Posterior cingulate gyrus (tissue), 11 donors: ENCODE results near the gene VPS8.

ENCODE experiments used
- DNase-seq, 10 donors: peaks; one replicate each; pipeline versions ENCODE4 v3.0.0 to v3.0.0-alpha.2; 2020 to 2021; ENCODE audit warnings: mixed read lengths in 3 of 10
- intact Hi-C: fragments of 100-400 bp; cut with DNase I; formaldehyde crosslinking; loops from one replicate; pipeline ENCODE4 v1.15.1; 2023

Gene VPS8

GRCh38 chr3:184783319-184783718, 28.6 kb upstream of the VPS8 start:
- intact Hi-C loops = no loop called here
- peak in 1 of 10 donors; percentile 22 for DNase-seq

GRCh38 chr3:184784731-184785500, 27.1 kb upstream of the VPS8 start:
- DNase-seq = no peak
- intact Hi-C loops = no loop called here

- intact Hi-C loops = no loop called here
- peak in 2 of 10 donors; percentile 28 to 35 for DNase-seq
These were observed 26.1 kb upstream of the VPS8 start for GRCh38 chr3:184785890-184786279.

- intact Hi-C loops = no loop called here
- DNase-seq = peak in 7 of 10 donors; percentile 18 to 89 (median 33)
These were observed 25.6 kb upstream of the VPS8 start for GRCh38 chr3:184786280-184786941.

- DNase-seq = no peak
- intact Hi-C loops = no loop called here
These were observed 23.2 kb upstream of the VPS8 start for GRCh38 chr3:184788751-184789150.

GRCh38 chr3:184789314-184789998, 22.5 kb upstream of the VPS8 start:
- intact Hi-C loops = no loop called here
- peak in 1 of 10 donors; percentile 83 for DNase-seq

- intact Hi-C loops = no loop called here
- DNase-seq = no peak
These were observed 20.8 kb upstream of the VPS8 start for GRCh38 chr3:184791171-184791570.

- no peak for DNase-seq
- intact Hi-C loops = no loop called here
These were observed 16.3 kb upstream of the VPS8 start for GRCh38 chr3:184795522-184796190.

GRCh38 chr3:184796551-184796950, 15.4 kb upstream of the VPS8 start:
- DNase-seq = no peak
- intact Hi-C loops = no loop called here

GRCh38 chr3:184796954-184797353, 15.0 kb upstream of the VPS8 start:
- intact Hi-C loops = no loop called here
- no peak for DNase-seq

GRCh38 chr3:184798120-184798519, 13.8 kb upstream of the VPS8 start:
- DNase-seq = no peak
- intact Hi-C loops = no loop called here

GRCh38 chr3:184800349-184800930, 11.5 kb upstream of the VPS8 start:
- no peak for DNase-seq
- intact Hi-C loops = loop anchor here (10.0 kb wide), 1 partner anchor 436 kb away; the partner anchor contains the start of genes CLCN2 and POLR2H

GRCh38 chr3:184801241-184801785, 10.7 kb upstream of the VPS8 start:
- DNase-seq = no peak
- intact Hi-C loops = loop anchor here (10.0 kb wide), 1 partner anchor 437 kb away; the partner anchor contains the start of genes CLCN2 and POLR2H

- DNase-seq = no peak
- intact Hi-C loops = loop anchor here (10.0 kb wide), 1 partner anchor 437 kb away; the partner anchor contains the start of genes CLCN2 and POLR2H
These were observed 9.8 kb upstream of the VPS8 start for GRCh38 chr3:184802150-184802549.

- no peak for DNase-seq
- intact Hi-C loops = loop anchor here (10.0 kb wide), 1 partner anchor 440 kb away; the partner anchor contains the start of genes CLCN2 and POLR2H
These were observed 7.2 kb upstream of the VPS8 start for GRCh38 chr3:184804801-184805200.

- no peak for DNase-seq
- intact Hi-C loops = loop anchor here (10.0 kb wide), 1 partner anchor 441 kb away; the partner anchor contains the start of genes CLCN2 and POLR2H
These were observed 6.5 kb upstream of the VPS8 start for GRCh38 chr3:184805351-184806038.

GRCh38 chr3:184806567-184807271, 5.2 kb upstream of the VPS8 start:
- DNase-seq = no peak
- intact Hi-C loops = loop anchor here (10.0 kb wide), 1 partner anchor 442 kb away; the partner anchor contains the start of genes CLCN2 and POLR2H

- DNase-seq = no peak
- intact Hi-C loops = loop anchor here (10.0 kb wide), 1 partner anchor 443 kb away; the partner anchor contains the start of genes CLCN2 and POLR2H
These were observed 4.4 kb upstream of the VPS8 start for GRCh38 chr3:184807549-184807948.
